ENCODE measurements around the gene C11orf68.

Gene C11orf68

DNA sequence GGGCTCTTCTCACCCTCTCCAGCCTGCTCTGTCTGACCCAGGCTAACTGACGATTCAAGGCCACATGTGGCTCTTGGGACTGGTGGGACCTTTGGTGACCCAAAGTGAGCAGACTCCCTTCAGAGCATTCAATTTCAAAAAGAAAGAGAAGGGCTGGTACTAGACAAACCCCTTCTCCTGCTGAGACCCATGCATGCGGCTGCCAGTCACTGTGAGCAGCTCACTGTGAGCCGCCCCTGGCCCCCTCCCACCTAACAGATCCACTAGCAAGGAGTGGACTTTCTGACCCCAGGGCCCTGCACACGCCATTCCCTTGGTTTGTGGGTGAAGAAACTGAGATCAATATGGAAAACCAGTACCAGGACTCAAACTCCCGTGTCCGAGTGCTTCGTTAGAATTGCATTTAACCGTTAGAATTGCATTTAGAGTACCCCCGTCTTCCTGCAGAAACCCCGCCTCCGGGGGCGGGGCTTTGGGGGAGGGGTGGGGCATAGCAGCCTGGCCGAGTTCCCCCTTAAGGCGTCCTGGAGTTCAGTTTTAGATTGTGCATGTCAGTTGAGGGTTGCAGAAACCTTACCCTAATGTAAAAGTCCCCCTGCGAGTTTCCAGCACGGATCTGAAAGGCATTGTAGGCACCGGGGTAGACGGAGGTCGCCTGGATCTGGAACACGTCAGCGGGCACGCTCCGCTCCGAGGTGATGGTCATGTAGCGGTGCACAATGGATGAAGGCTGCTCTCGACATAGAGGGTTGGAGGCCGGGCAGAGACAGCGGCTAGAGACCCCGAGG, 51.4 kb downstream of the C11orf68 start:
- H3K4me3 ChIP-seq (ENCODE audit: low read depth, low read length), result no peak overlapping the region
- no peak for DNase-seq (ENCODE audit: low read depth)
- TF ChIP-seq CTCF (IDR thresholded peaks at IDR 0.05; ENCODE audit: control insufficient read depth, extremely low read depth, insufficient read depth), result no peak
